Neural crest cell (in vitro differentiated cells): Measurements from ENCODE around the gene FAM89B. TPM values are rescaled to one million over a fixed set of nuclear protein-coding genes. Genes with fewer than 3 reads are reported as not detected.

Experiments used
- DNase-seq: peaks from one replicate; pipeline ENCODE4 v3.0.0; 2021; ENCODE audit warnings: low read depth, mixed read lengths, low spot score
- H3K27ac Mint-ChIP-seq: one replicate; pipeline ENCODE4 v1.8.0; 2021; ENCODE audit warnings: mild to moderate bottlenecking, mixed read lengths; ENCODE audit not compliant: unreplicated experiment
- H3K27me3 Mint-ChIP-seq: 2 replicates; pipeline ENCODE4 v1.8.0; 2021; ENCODE audit warnings: low read depth, mild to moderate bottlenecking, mixed read lengths
- H3K36me3 Mint-ChIP-seq: 2 replicates; pipeline ENCODE4 v1.8.0; 2021; ENCODE audit warnings: low read depth, mild to moderate bottlenecking, mixed read lengths
- H3K4me1 Mint-ChIP-seq: 2 replicates; pipeline ENCODE4 v1.8.0; 2021; ENCODE audit warnings: mixed read lengths
- H3K4me3 Mint-ChIP-seq: one replicate; pipeline ENCODE4 v1.8.0; 2021; ENCODE audit warnings: mild to moderate bottlenecking, mixed read lengths
- H3K9me3 Mint-ChIP-seq: 2 replicates; pipeline ENCODE4 v1.8.0; 2021; ENCODE audit warnings: mixed read lengths
- total RNA-seq: library from RNA; stranded (reverse); gene quantifications from 2 replicates; pipeline ENCODE4 v1.2.1, GENCODE V29; 2021
- TF ChIP-seq, protein P1 (sequence below): fragments of 200-600 bp; sonication (generic); conservative IDR thresholded peaks from 2 replicates; pipeline ENCODE4 v1.5.0; 2021; ENCODE audit warnings: antibody characterized with exemption, mild to moderate bottlenecking

The FAM89B gene
- total RNA-seq, 1 donor from 2014 or later = 86.3 TPM

GRCh38 chr11:65579291-65579690 is 7.0 kb downstream of the FAM89B start:
- H3K4me3 Mint-ChIP-seq = peak overlapping the region; percentile 61
- H3K36me3 Mint-ChIP-seq = peaks cover 5% of the 10 kb centered on the region
- DNase-seq = no peak
- peaks cover 35% of the 10 kb centered on the region for H3K4me1 Mint-ChIP-seq
- TF ChIP-seq, protein P1, sequence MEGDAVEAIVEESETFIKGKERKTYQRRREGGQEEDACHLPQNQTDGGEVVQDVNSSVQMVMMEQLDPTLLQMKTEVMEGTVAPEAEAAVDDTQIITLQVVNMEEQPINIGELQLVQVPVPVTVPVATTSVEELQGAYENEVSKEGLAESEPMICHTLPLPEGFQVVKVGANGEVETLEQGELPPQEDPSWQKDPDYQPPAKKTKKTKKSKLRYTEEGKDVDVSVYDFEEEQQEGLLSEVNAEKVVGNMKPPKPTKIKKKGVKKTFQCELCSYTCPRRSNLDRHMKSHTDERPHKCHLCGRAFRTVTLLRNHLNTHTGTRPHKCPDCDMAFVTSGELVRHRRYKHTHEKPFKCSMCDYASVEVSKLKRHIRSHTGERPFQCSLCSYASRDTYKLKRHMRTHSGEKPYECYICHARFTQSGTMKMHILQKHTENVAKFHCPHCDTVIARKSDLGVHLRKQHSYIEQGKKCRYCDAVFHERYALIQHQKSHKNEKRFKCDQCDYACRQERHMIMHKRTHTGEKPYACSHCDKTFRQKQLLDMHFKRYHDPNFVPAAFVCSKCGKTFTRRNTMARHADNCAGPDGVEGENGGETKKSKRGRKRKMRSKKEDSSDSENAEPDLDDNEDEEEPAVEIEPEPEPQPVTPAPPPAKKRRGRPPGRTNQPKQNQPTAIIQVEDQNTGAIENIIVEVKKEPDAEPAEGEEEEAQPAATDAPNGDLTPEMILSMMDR = no peak
- H3K9me3 Mint-ChIP-seq = no peaks in the 10 kb centered on the region
- peaks cover 26% of the 10 kb centered on the region for H3K27me3 Mint-ChIP-seq
- no peak overlapping the region for H3K27ac Mint-ChIP-seq

- Mint-ChIP-seq H3K27ac (no peak overlapping the region), H3K4me1 (peaks cover 29% of the 10 kb centered on the region), H3K4me3 (no peak overlapping the region), H3K9me3 (no peaks in the 10 kb centered on the region), H3K36me3 (peaks cover under 1% of the 10 kb centered on the region), H3K27me3 (peaks cover 20% of the 10 kb centered on the region)
- TF ChIP-seq, protein P1 = no peak
- DNase-seq = no peak
These were observed 7.8 kb downstream of the FAM89B start for GRCh38 chr11:65580031-65580692.

- H3K4me1 Mint-ChIP-seq = peaks cover 24% of the 10 kb centered on the region
These were observed 8.4 kb downstream of the FAM89B start for GRCh38 chr11:65580756-65581155.

GRCh38 chr11:65581928-65582327 is 9.6 kb downstream of the FAM89B start:
- H3K36me3 Mint-ChIP-seq = no peaks in the 10 kb centered on the region
- peak overlapping the region; percentile 45 for H3K4me3 Mint-ChIP-seq
- peaks cover 25% of the 10 kb centered on the region for H3K4me1 Mint-ChIP-seq
- no peak overlapping the region for H3K27ac Mint-ChIP-seq
- H3K27me3 Mint-ChIP-seq = peaks cover 11% of the 10 kb centered on the region
- no peaks in the 10 kb centered on the region for H3K9me3 Mint-ChIP-seq
- no peak for DNase-seq
- TF ChIP-seq, protein P1 = no peak

More at GRCh38 chr11:65580756-65581155, 8.4 kb downstream of the FAM89B start:
- Mint-ChIP-seq H3K4me3 (no peak overlapping the region), H3K27me3 (peaks cover 15% of the 10 kb centered on the region), H3K9me3 (no peaks in the 10 kb centered on the region), H3K27ac (no peak overlapping the region), H3K36me3 (no peaks in the 10 kb centered on the region)
- no peak for DNase-seq
- TF ChIP-seq, protein P1 = no peak

DNA sequence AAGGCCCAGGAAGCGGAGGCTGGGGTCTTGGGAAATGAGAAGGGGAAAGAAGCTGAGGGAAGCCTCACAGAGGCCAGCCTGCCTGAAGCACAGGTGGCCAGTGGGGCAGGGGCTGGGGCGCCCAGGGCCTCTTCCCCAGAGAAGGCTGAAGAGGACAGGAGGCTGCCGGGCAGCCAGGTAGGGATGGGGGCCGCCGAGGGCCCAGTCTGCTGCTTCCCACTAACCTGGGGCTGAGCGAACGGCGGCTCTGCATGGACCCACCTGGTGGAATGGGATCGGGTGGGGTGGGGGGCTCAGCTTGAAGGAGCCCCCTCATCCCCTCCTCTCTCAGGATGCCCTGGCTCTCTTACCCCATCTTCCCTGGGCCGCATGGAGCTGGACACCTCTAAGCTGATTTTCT is 11.3 kb downstream of the FAM89B start:
- H3K27ac Mint-ChIP-seq = no peak overlapping the region
- peaks cover 28% of the 10 kb centered on the region for H3K4me1 Mint-ChIP-seq
- no peak for DNase-seq
- no peaks in the 10 kb centered on the region for H3K36me3 Mint-ChIP-seq
- TF ChIP-seq, protein P1 = no peak
- peak overlapping the region; percentile 16 for H3K4me3 Mint-ChIP-seq
- no peaks in the 10 kb centered on the region for H3K9me3 Mint-ChIP-seq
- H3K27me3 Mint-ChIP-seq = peaks cover under 1% of the 10 kb centered on the region
